ENCODE data around the gene COL5A1. TPM values are rescaled to one million over a fixed set of nuclear protein-coding genes. Genes with fewer than 3 reads are reported as not detected.
"Not testable (repeated sequence)": the region's sequence is repeated elsewhere in the genome, so short reads cannot be mapped to it uniquely, and the experiment has no call there.

COL5A1 gene
- total RNA-seq, 1 donor: 801 TPM

GRCh38 chr9:134700636-134701350, 59.2 kb downstream of the COL5A1 start:
- Histone ChIP-seq H3K9me3 (ENCODE audit: low read depth, low read length) (no peaks in the 10 kb centered on the region), H3K27me3 (ENCODE audit: insufficient read depth, low read length) (no peaks in the 10 kb centered on the region), H3K4me3 (ENCODE audit: insufficient read depth, low read length) (no peak overlapping the region), H3K36me3 (ENCODE audit: insufficient read depth, low read length) (peaks cover 66% of the 10 kb centered on the region), H4K20me1 (ENCODE audit: insufficient read depth, low read length) (peaks cover 86% of the 10 kb centered on the region), H3K27ac (ENCODE audit: low read depth, low read length) (no peak overlapping the region), H3K4me2 (ENCODE audit: insufficient read depth, low read length) (no peak overlapping the region), H3K79me2 (ENCODE audit: insufficient read depth, low read length) (peaks cover 92% of the 10 kb centered on the region), H3K4me1 (ENCODE audit: insufficient read depth, low read length) (peaks cover 2% of the 10 kb centered on the region), H2AFZ (ENCODE audit: low read length) (no peak overlapping the region)
- no peak for TF ChIP-seq CTCF (IDR thresholded peaks at IDR 0.05; ENCODE audit: extremely low read depth, low read depth, low read length)
- DNase-seq (ENCODE audit: insufficient read length, low spot score, missing footprints): no peak

GRCh38 chr9:134701581-134702259, 60.1 kb downstream of the COL5A1 start:
- no peak for DNase-seq (ENCODE audit: insufficient read length, low spot score, missing footprints)
- no peaks in the 10 kb centered on the region for H3K27me3 ChIP-seq (ENCODE audit: insufficient read depth, low read length)
- no peak overlapping the region for H3K27ac ChIP-seq (ENCODE audit: low read depth, low read length)
- H3K4me3 ChIP-seq (ENCODE audit: insufficient read depth, low read length): no peak overlapping the region
- TF ChIP-seq CTCF (IDR thresholded peaks at IDR 0.05; ENCODE audit: extremely low read depth, low read depth, low read length): no peak
- H4K20me1 ChIP-seq (ENCODE audit: insufficient read depth, low read length): peaks cover 91% of the 10 kb centered on the region
- peaks cover 95% of the 10 kb centered on the region for H3K79me2 ChIP-seq (ENCODE audit: insufficient read depth, low read length)
- H3K4me2 ChIP-seq (ENCODE audit: insufficient read depth, low read length): no peak overlapping the region
- peaks cover 11% of the 10 kb centered on the region for H3K4me1 ChIP-seq (ENCODE audit: insufficient read depth, low read length)
- no peak overlapping the region for H2AFZ ChIP-seq (ENCODE audit: low read length)
- peaks cover 75% of the 10 kb centered on the region for H3K36me3 ChIP-seq (ENCODE audit: insufficient read depth, low read length)
- H3K9me3 ChIP-seq (ENCODE audit: low read depth, low read length): no peaks in the 10 kb centered on the region

- H3K9me3 ChIP-seq (ENCODE audit: low read depth, low read length): no peaks in the 10 kb centered on the region
- peaks cover 97% of the 10 kb centered on the region for H3K79me2 ChIP-seq (ENCODE audit: insufficient read depth, low read length)
- H3K4me1 ChIP-seq (ENCODE audit: insufficient read depth, low read length): peaks cover 12% of the 10 kb centered on the region
- H3K27ac ChIP-seq (ENCODE audit: low read depth, low read length): no peak overlapping the region
- no peak for DNase-seq (ENCODE audit: insufficient read length, low spot score, missing footprints)
- H4K20me1 ChIP-seq (ENCODE audit: insufficient read depth, low read length): peaks cover 93% of the 10 kb centered on the region
- no peak for TF ChIP-seq CTCF (IDR thresholded peaks at IDR 0.05; ENCODE audit: extremely low read depth, low read depth, low read length)
- H3K4me2 ChIP-seq (ENCODE audit: insufficient read depth, low read length): no peak overlapping the region
- H2AFZ ChIP-seq (ENCODE audit: low read length): no peak overlapping the region
- H3K36me3 ChIP-seq (ENCODE audit: insufficient read depth, low read length): peaks cover 74% of the 10 kb centered on the region
- no peaks in the 10 kb centered on the region for H3K27me3 ChIP-seq (ENCODE audit: insufficient read depth, low read length)
- H3K4me3 ChIP-seq (ENCODE audit: insufficient read depth, low read length): no peak overlapping the region
These were observed 60.7 kb downstream of the COL5A1 start for GRCh38 chr9:134702291-134702690.

- not testable (repeated sequence) for H3K4me3 ChIP-seq (ENCODE audit: insufficient read depth, low read length); H3K9me3 ChIP-seq (ENCODE audit: low read depth, low read length); H2AFZ ChIP-seq (ENCODE audit: low read length); H3K4me2 ChIP-seq (ENCODE audit: insufficient read depth, low read length); H3K27ac ChIP-seq (ENCODE audit: low read depth, low read length); DNase-seq (ENCODE audit: insufficient read length, low spot score, missing footprints); H3K27me3 ChIP-seq (ENCODE audit: insufficient read depth, low read length)
- H4K20me1 ChIP-seq (ENCODE audit: insufficient read depth, low read length): peaks cover 94% of the 10 kb centered on the region
- H3K36me3 ChIP-seq (ENCODE audit: insufficient read depth, low read length): peaks cover 86% of the 10 kb centered on the region
- peaks cover 98% of the 10 kb centered on the region for H3K79me2 ChIP-seq (ENCODE audit: insufficient read depth, low read length)
- peaks cover 12% of the 10 kb centered on the region for H3K4me1 ChIP-seq (ENCODE audit: insufficient read depth, low read length)
These were observed 62.1 kb downstream of the COL5A1 start for GRCh38 chr9:134703730-134704114.

All from osteoblast (primary cell).